Midbrain (tissue), 1 donor: ENCODE results near the gene C16orf90.

ENCODE experiments used
- DNase-seq: peaks from one replicate; lab custom pipeline; 2025; lab: John Stamatoyannopoulos, UW

Gene C16orf90

DNA sequence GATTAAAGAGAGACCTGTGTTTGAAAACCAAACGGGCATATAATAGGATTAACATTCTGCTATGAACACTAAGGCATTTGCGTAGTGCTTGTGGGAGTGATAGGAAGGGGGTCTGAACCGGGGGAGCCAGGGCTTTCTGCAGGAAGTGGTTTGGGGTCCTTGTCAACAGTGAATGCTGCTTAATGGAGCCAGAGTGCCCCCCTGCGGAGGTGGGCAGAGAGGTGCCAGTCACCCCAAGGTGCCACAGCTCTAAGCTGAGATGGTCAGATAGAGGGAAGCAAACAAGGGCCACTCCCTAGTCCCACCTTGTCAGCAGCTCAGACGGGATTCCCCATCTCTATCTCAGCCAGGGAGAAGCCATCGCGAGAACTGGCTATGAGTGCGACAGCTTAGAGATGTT is 34.1 kb downstream of the C16orf90 start:
- DNase-seq = no peak

DNA sequence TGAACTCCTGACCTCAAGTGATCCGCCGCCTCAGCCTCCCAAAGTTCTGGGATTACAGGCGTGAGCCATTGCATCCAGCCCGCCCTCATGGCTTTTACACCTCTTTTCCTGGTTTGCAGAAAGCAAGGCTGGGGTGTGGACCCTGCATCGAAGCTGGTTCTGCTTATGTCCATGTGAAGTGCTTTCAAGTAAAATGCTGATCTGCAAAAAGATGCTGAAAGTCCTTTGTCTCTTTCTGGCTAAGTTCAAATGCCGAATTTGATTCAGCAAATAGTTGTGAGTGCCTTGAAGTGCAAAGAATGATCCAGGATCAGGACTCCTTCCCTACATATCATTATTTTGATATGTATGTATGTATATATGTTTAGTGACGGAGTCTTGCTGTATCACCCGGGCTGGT is 34.7 kb downstream of the C16orf90 start:
- DNase-seq = no peak

DNA sequence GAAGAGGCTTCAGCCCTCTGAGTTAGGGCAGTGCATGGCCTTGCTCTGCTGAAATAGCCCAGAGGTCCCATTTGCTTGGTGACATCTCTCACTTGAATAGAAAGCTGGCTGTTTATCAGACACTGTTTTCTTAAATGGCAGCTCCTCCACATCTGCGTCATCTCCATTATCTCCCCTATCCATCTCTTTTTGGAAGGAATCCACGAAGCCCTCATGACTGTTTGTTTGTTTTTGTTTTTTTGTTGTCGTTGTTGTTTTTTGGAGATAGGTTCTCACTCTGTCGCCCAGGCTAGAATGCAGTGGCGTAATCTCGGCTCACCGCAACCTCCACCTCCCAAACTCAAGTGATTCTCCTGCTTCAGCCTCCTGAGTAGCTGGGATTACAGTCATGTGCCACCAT is 35.2 kb downstream of the C16orf90 start:
- no peak for DNase-seq

DNA sequence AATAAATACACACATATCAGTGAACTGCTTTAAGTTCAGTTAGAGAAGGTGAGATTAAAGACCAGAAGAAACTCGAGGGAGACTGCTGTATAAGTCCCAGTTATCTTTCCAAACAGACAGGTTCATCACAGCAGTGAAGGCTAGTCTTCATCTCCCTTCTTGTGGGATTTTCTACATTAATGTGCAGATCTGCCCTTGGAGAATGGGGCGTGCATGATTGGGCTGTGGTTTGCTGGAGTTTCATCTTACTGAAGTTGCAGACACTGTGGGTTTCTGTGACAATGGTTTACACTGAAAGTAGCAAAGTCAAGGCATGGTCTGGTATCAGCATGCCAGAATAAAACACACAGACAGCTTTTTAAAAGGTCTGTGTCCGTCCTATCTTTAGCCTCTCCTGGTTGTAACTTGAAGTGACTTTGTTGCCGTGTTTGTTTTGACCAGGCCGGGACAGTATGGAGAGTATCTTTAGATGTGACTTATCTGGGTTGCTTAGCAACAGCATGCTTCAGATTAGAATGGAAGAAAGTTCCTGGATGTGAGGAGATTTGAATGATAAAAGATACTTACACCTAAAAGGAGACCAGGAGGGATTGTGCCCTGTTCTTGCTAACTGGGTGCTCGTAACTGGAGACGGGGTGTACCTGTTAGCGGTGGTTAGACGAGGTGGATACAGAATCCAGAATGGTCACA is 35.7 kb downstream of the C16orf90 start:
- no peak for DNase-seq

DNA sequence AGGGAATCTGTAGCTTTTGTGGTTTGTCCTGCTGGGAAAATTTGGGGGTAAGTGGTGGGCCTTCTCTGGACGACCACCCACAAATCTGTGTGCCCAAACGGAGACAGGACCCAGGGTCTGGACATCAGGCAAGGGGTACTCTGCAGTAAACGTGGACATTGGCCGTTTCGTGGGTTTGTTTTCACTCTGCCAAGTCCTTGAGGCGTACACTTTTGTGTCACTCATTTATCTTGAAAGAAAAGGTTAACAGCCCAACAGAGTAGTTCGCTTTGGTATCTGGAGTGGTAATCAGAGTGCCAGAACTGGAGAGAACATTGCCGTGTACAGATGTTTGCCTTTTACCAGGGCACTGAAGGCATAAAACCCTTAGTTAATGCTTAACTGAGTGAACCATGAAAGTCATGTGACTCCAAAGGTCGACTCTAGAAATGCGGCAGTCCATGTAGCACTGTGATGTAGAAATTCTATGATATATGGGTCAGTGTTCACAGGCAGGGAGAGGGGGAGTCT is 36.4 kb downstream of the C16orf90 start:
- DNase-seq = peak; percentile 28

DNA sequence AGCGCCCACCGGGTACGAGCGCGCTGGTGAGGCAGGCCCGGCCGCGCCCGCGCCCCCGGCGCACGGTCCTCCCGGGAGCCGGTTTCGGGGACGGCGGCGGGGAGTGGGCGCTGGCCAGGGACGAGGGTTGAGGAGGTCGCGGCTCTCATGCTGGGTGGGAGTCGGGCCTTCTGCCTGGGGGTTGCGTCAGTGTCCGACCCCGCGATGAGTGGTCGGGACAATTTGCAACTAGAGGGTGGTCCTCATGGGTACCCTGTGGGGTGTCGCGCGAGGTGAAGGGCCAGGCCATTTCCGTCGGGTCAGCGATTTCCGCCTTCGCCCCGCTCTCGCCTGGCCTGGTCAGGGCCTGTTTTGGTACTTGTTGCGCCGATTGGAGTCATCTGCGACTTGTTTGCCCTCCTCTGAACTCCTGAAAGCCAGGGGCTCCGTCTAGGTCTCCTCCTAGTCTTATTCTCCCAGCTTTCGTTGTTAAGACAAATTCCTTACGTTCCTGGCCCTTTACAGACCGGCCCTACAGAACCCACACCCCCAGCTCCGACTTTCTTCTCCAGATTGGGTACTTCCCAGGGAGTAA is 36.9 kb downstream of the C16orf90 start:
- DNase-seq = peak; percentile 22

DNA sequence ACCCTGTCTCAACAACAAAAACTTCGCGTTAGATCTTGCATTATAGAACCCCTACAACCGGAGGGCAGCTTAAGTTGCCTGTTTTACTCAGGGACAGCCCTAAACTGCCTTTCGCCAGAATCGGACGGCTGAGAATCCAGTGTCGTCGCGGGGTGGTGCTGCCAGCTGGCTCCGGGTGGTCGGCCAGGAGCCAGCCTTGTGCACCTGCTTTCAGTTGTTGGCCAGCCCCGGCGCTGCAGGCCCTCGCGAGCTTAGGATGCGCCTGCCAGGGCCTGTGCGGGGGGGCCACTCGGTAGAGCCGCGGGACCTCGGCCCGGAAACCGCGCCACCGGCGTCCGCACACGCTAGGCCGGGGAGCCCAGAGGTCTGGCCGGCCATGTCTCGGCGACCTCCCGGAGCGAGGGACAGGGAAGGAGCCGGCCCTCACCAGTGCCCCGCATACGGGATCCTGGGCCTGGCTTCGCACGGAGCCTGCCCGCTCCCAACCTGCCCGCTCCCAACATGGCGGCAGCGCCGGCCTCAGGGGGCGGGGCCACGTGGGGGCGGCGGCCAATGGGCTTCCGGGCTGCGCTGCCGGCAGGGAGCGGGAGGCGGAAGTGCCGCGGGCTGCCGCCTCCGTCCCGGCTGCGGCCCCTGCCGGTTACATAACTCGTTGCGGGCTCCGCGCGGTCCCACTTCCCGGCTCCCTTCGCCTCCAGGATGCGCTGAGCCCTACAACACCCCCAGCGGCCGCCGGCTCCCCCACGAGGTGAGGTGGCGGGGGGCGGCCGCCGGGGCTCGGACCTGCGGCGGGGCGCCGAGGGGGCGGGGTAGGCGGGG is 37.6 kb downstream of the C16orf90 start:
- peak; percentile 91 for DNase-seq

DNA sequence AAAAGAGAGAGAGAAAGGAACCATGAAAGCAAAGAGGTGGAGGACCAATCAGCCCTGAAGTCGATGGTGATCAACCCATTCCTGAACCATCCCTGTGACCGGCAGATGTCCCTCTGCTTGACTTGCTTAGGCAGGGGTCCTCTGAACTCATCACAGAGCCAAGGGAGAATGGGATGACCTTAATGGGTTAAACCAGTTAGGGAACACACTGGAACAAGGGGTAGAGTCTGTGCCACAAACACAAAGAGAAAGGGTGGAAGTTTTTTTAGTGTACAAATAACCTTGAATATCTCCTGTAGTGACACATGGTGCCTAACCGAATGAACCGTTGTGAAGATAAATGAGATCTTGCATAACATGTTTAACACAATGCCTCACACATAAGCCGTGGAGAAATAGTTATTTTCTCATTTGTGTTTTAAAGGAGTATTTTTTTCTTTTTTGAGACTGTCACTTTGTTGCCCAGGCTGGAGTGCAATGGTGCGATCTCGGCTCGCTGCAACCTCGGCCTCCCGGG is 40.6 kb downstream of the C16orf90 start:
- DNase-seq = no peak

DNA sequence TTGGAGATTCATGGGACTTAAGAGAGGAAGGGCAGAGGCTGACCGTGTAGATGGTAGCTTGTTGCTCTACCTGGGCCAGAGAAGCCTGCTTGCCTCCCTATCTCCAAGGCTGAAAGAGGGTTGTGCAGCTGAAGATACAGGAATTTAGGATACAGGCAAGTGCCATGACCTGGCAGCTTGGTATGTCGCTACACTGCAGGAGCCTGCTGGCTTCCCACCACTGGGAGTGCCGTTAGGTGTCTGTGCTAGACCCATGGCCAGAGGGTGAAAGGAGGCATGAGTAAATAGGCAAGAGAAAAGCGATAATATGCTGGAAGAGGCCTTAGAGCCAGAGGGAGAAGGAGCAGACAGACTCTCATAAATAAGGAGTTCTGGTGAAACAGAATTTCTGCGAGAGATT is 41.2 kb downstream of the C16orf90 start:
- no peak for DNase-seq

DNA sequence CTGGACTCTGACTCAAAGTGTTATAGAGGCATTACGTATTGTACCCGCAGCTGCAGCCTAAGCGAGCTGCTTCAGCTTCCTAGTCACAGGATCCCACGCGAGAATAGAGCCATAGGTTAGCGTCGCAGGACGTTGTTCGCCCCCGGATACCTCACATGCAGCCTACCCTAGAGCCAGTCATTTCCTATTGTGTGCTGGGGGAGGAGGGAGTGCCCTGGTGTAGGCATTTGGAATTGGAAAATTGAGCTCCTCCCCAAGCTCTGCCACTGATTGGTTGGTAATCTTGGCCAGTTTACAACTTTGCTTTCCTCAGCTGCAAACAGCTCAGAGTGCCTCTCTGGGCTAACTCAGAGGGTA is 51.3 kb downstream of the C16orf90 start:
- no peak for DNase-seq
